DOHH2 (cell line): ENCODE results near the gene ARHGAP24.

Experiments used
- H3F3A ChIP-seq: fragments of 200-600 bp; sonication (generic), shearing (Covaris generic); 2 replicates; pipeline ENCODE4 v1.6.0; 2016; ENCODE audit warnings: antibody characterized with exemption, mild to moderate bottlenecking; ENCODE audit not compliant: control insufficient read depth, insufficient read depth
- H3K27ac ChIP-seq: fragments of 200-600 bp; sonication (generic); 2 replicates; pipeline ENCODE4 v1.5.1; 2014; ENCODE audit warnings: low read depth, mild to moderate bottlenecking, low read length, moderate library complexity
- H3K27me3 ChIP-seq: fragments of 200-600 bp; sonication (generic); 2 replicates; pipeline ENCODE4 v1.6.1; 2014; ENCODE audit warnings: mild to moderate bottlenecking, low read length, mixed read lengths; ENCODE audit not compliant: control insufficient read depth
- H3K36me3 ChIP-seq: fragments of 200-600 bp; sonication (generic); 2 replicates; pipeline ENCODE4 v1.6.1; 2014; ENCODE audit warnings: mild to moderate bottlenecking, low read length, moderate library complexity, mixed read lengths; ENCODE audit not compliant: control insufficient read depth
- H3K4me1 ChIP-seq: fragments of 200-600 bp; sonication (generic); 2 replicates; pipeline ENCODE4 v1.6.1; 2014; ENCODE audit warnings: mild to moderate bottlenecking, low read length, mixed read lengths; ENCODE audit not compliant: control insufficient read depth
- H3K4me2 ChIP-seq: fragments of 200-600 bp; sonication (generic); 2 replicates; pipeline ENCODE4 v1.6.0; 2014; ENCODE audit warnings: mild to moderate bottlenecking, low read length, moderate library complexity
- H3K4me3 ChIP-seq: fragments of 200-600 bp; sonication (generic); 2 replicates; pipeline ENCODE4 v1.5.1; 2014; ENCODE audit warnings: mild to moderate bottlenecking, low read length, mixed read lengths
- H3K79me2 ChIP-seq: fragments of 200-600 bp; sonication (generic); 2 replicates; pipeline ENCODE4 v1.6.1; 2014; ENCODE audit warnings: mild to moderate bottlenecking, low read length, mixed read lengths; ENCODE audit not compliant: control insufficient read depth
- H3K9me2 ChIP-seq: fragments of 200-600 bp; sonication (generic); replicated peaks from 2 replicates; pipeline ENCODE4 v1.6.1; 2014; ENCODE audit warnings: mild to moderate bottlenecking, low read length, mixed read lengths; ENCODE audit not compliant: control insufficient read depth
- H3K9me3 ChIP-seq: fragments of 200-600 bp; sonication (generic); 2 replicates; pipeline ENCODE4 v1.6.1; 2014; ENCODE audit warnings: antibody characterized with exemption, low read length, mixed read lengths; ENCODE audit not compliant: control insufficient read depth, insufficient read depth
- H4K20me1 ChIP-seq: fragments of 200-600 bp; sonication (generic); 2 replicates; pipeline ENCODE4 v1.6.0; 2014; ENCODE audit warnings: low read depth, mild to moderate bottlenecking, antibody characterized with exemption, low read length, moderate library complexity; ENCODE audit not compliant: control insufficient read depth, insufficient read depth
- CTCF ChIP-seq: fragments of 200-600 bp; sonication (generic); IDR thresholded peaks from one replicate; pipeline ENCODE4 v1.5.1; 2014; ENCODE audit warnings: antibody characterized with exemption, mild to moderate bottlenecking, low read depth, low read length; ENCODE audit not compliant: poor library complexity, severe bottlenecking
- EZH2phosphoT487 ChIP-seq: fragments of 200-600 bp; sonication (generic); IDR thresholded peaks from 2 replicates; pipeline ENCODE4 v1.6.1; 2017; ENCODE audit warnings: borderline replicate concordance, mild to moderate bottlenecking, antibody characterized with exemption, low read length, moderate library complexity, mixed read lengths

ARHGAP24 gene

GRCh38 chr4:85783483-85783882 lies 308.5 kb downstream of the ARHGAP24 start:
- Histone ChIP-seq H4K20me1 (no peaks in the 10 kb centered on the region), H3K27ac (no peak overlapping the region), H3K4me2 (no peak overlapping the region), H3K4me1 (peaks cover 12% of the 10 kb centered on the region), H3F3A (no peaks in the 10 kb centered on the region), H3K36me3 (no peaks in the 10 kb centered on the region), H3K4me3 (no peak overlapping the region), H3K79me2 (no peaks in the 10 kb centered on the region), H3K9me3 (no peaks in the 10 kb centered on the region), H3K9me2 (no peaks in the 10 kb centered on the region), H3K27me3 (no peaks in the 10 kb centered on the region)
- no peak for TF ChIP-seq EZH2phosphoT487
- no peak for TF ChIP-seq CTCF

GRCh38 chr4:85783900-85784299 lies 308.9 kb downstream of the ARHGAP24 start:
- Histone ChIP-seq H3K27ac (no peak overlapping the region), H3K79me2 (no peaks in the 10 kb centered on the region), H3K9me3 (no peaks in the 10 kb centered on the region), H3K4me1 (peaks cover 8% of the 10 kb centered on the region), H3F3A (no peaks in the 10 kb centered on the region), H3K9me2 (no peaks in the 10 kb centered on the region), H3K36me3 (no peaks in the 10 kb centered on the region), H4K20me1 (no peaks in the 10 kb centered on the region), H3K27me3 (no peaks in the 10 kb centered on the region), H3K4me3 (no peak overlapping the region), H3K4me2 (no peak overlapping the region)
- TF ChIP-seq EZH2phosphoT487: no peak
- no peak for TF ChIP-seq CTCF

- H3K36me3 ChIP-seq: no peaks in the 10 kb centered on the region
- no peak overlapping the region for H3K4me2 ChIP-seq
- no peaks in the 10 kb centered on the region for H3K9me3 ChIP-seq
- H3K27me3 ChIP-seq: no peaks in the 10 kb centered on the region
- no peaks in the 10 kb centered on the region for H3F3A ChIP-seq
- H3K27ac ChIP-seq: no peak overlapping the region
- no peaks in the 10 kb centered on the region for H3K79me2 ChIP-seq
- H3K4me1 ChIP-seq: peaks cover 4% of the 10 kb centered on the region
- H4K20me1 ChIP-seq: no peaks in the 10 kb centered on the region
- no peak for TF ChIP-seq EZH2phosphoT487
- TF ChIP-seq CTCF: no peak
- no peak overlapping the region for H3K4me3 ChIP-seq
- H3K9me2 ChIP-seq: no peaks in the 10 kb centered on the region
These were observed 309.4 kb downstream of the ARHGAP24 start for GRCh38 chr4:85784348-85784747.

GRCh38 chr4:85784947-85785346 lies 310.0 kb downstream of the ARHGAP24 start:
- Histone ChIP-seq H3K4me2 (no peak overlapping the region), H3F3A (no peaks in the 10 kb centered on the region)

More at GRCh38 chr4:85784947-85785346, 310.0 kb downstream of the ARHGAP24 start:
- no peaks in the 10 kb centered on the region for H3K9me2 ChIP-seq
- no peaks in the 10 kb centered on the region for H3K27me3 ChIP-seq
- no peaks in the 10 kb centered on the region for H3K79me2 ChIP-seq
- H4K20me1 ChIP-seq: no peaks in the 10 kb centered on the region
- no peaks in the 10 kb centered on the region for H3K36me3 ChIP-seq
- no peak overlapping the region for H3K4me3 ChIP-seq
- H3K4me1 ChIP-seq: no peaks in the 10 kb centered on the region
- no peak overlapping the region for H3K27ac ChIP-seq
- TF ChIP-seq EZH2phosphoT487: no peak
- TF ChIP-seq CTCF: no peak
- no peaks in the 10 kb centered on the region for H3K9me3 ChIP-seq
